Stomach (tissue), 9 donors: ENCODE measurements around the gene ZFPM1. TPM values are rescaled to one million over a fixed set of nuclear protein-coding genes. Genes with fewer than 3 reads are reported as not detected.

Source experiments
- DNase-seq, 2 donors: peaks; one replicate each; pipeline versions ENCODE4 v3.0.0 to v3.0.0-alpha.2; 2013 to 2019
- H3K27ac ChIP-seq, 5 donors: fragments of 200-600 bp in 4 of 5; sonication (generic) in 4 of 5; one replicate each; pipeline ENCODE4 v1.5.1; 2013 to 2019; ENCODE audit warnings: mild to moderate bottlenecking in 1 of 5, moderate library complexity in 1 of 5
- H3K27me3 ChIP-seq, 3 donors: fragments of 200-600 bp; sonication (generic); one replicate each; pipeline ENCODE4 v1.5.1; 2017 to 2019; ENCODE audit warnings: mixed run types in 1 of 3
- H3K36me3 ChIP-seq, 4 donors: fragments of 200-600 bp; sonication (generic); 1 replicate in 3 of 4; 2 replicates in 1 of 4; pipeline ENCODE4 v1.5.1; 2016 to 2019
- H3K4me1 ChIP-seq, 4 donors: fragments of 200-600 bp; sonication (generic); one replicate each; pipeline ENCODE4 v1.5.1; 2016 to 2019
- H3K4me3 ChIP-seq, 4 donors: fragments of 200-600 bp; sonication (generic) in 3 of 4; one replicate each; pipeline ENCODE4 v1.5.1; 2016 to 2019; ENCODE audit warnings: mild to moderate bottlenecking in 1 of 4
- H3K9me3 ChIP-seq, 4 donors: fragments of 200-600 bp; sonication (generic); one replicate each; pipeline ENCODE4 v1.5.1; 2016 to 2019
- EP300 ChIP-seq: sonication (generic); formaldehyde crosslinking; IDR thresholded peaks from one replicate; pipeline ENCODE4 v1.6.1; 2017; ENCODE audit warnings: antibody characterized with exemption
- POLR2A ChIP-seq, 4 donors: fragments of 450-650 bp; IDR thresholded peaks; one replicate each; pipeline ENCODE4 v1.6.1; 2016; ENCODE audit warnings: antibody characterized with exemption in 4 of 4, control low read depth in 2 of 4, mild to moderate bottlenecking in 1 of 4, moderate library complexity in 1 of 4
- POLR2AphosphoS5 ChIP-seq, 3 donors: sonication (generic); formaldehyde crosslinking; IDR thresholded peaks; one replicate each; pipeline ENCODE4 v1.6.1; 2016; ENCODE audit warnings: antibody characterized with exemption in 3 of 3
- WGBS, 5 donors: extraction: QIAGEN DNeasy Blood & Tissue Kit in 3 of 5; methylation state at CpG; one replicate each; pipeline versions ENCODE4 v1.1.5 to v1.1.7; 2013 to 2018; 5-methylcytosine and 5-hydroxymethylcytosine counted together
- intact Hi-C: fragments of 100-400 bp; cut with DNase I; formaldehyde crosslinking; loops from one replicate; pipeline ENCODE4 v1.15.1; 2023; ENCODE audit warnings: low total_unique reads
- polyA plus RNA-seq, 3 donors: library from polyadenylated mRNA; stranded (reverse); fragments of 200-250 nt; gene quantifications; one replicate each; pipeline ENCODE4 v1.2.3, GENCODE V29; 2013
- total RNA-seq, 5 donors: library from RNA; depleted of rRNA; stranded (reverse); fragments of >200 nt; gene quantifications; one replicate each; pipeline versions ENCODE4 v1.1.0 to v1.2.3, GENCODE V29; 2014 to 2016
- TF ChIP-seq, protein P1 (sequence below), 7 experiments: fragments of 450-650 bp in 4 of 7; fragments of 200-600 bp in 3 of 7; sonication (generic) in 3 of 7; IDR thresholded peaks; one replicate each; pipeline ENCODE4 v1.5.1; 2016 to 2019; ENCODE audit warnings: antibody characterized with exemption in 7 of 7, control low read depth in 2 of 7, mild to moderate bottlenecking in 1 of 7
- donor health status: healthy with polysubstance abuse.
- donor health status: Bipolar disorder and iron deficiency.
- donor health status: healthy.

ZFPM1 gene
- total and polyA plus RNA-seq, 8 donors: 3.9 to 85.7 (median 12.9) TPM

GRCh38 chr16:88432753-88433152 is 20.3 kb upstream of the ZFPM1 start:
- DNase-seq: no peak
- no peak overlapping the region for H3K4me3 ChIP-seq
- intact Hi-C loops: loop anchor here (10.0 kb wide), 1 partner anchor 238 kb away; no protein-coding TSS in a partner anchor

GRCh38 chr16:88433632-88434352 is 19.3 kb upstream of the ZFPM1 start:
- intact Hi-C loops: loop anchor here (10.0 kb wide), 1 partner anchor 239 kb away; no protein-coding TSS in a partner anchor
- DNase-seq: no peak
- H3K4me1 ChIP-seq: peaks cover 15 to 33% (median 28%) of the 10 kb centered on the region in 4 donors
- peaks cover 6 to 84% (median 36%) of the 10 kb centered on the region in 3 donors for H3K27me3 ChIP-seq
- H3K36me3 ChIP-seq: no peaks in the 10 kb centered on the region
- TF ChIP-seq, protein P1, sequence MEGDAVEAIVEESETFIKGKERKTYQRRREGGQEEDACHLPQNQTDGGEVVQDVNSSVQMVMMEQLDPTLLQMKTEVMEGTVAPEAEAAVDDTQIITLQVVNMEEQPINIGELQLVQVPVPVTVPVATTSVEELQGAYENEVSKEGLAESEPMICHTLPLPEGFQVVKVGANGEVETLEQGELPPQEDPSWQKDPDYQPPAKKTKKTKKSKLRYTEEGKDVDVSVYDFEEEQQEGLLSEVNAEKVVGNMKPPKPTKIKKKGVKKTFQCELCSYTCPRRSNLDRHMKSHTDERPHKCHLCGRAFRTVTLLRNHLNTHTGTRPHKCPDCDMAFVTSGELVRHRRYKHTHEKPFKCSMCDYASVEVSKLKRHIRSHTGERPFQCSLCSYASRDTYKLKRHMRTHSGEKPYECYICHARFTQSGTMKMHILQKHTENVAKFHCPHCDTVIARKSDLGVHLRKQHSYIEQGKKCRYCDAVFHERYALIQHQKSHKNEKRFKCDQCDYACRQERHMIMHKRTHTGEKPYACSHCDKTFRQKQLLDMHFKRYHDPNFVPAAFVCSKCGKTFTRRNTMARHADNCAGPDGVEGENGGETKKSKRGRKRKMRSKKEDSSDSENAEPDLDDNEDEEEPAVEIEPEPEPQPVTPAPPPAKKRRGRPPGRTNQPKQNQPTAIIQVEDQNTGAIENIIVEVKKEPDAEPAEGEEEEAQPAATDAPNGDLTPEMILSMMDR (IDR thresholded peaks at IDR 0.05): no peak
- TF ChIP-seq EP300: no peak
- no peak for TF ChIP-seq POLR2AphosphoS5 (IDR thresholded peaks at IDR 0.05)
- no peak for TF ChIP-seq POLR2A (IDR thresholded peaks at IDR 0.05)
- 84 to 88% (median 87%) methylated on average over 14 to 25 of the region's 25 CpGs for WGBS, 5 donors
- H3K9me3 ChIP-seq: no peaks in the 10 kb centered on the region
- no peak overlapping the region for H3K27ac ChIP-seq
- H3K4me3 ChIP-seq: no peak overlapping the region

More at GRCh38 chr16:88432753-88433152, 20.3 kb upstream of the ZFPM1 start:
- no peaks in the 10 kb centered on the region for H3K9me3 ChIP-seq
- TF ChIP-seq POLR2AphosphoS5 (IDR thresholded peaks at IDR 0.05): no peak
- TF ChIP-seq, protein P1 (IDR thresholded peaks at IDR 0.05): no peak
- no peak for TF ChIP-seq EP300
- TF ChIP-seq POLR2A (IDR thresholded peaks at IDR 0.05): no peak
- 72 to 88% (median 84%) methylated on average over 3 to 9 of the region's 9 CpGs for WGBS, 5 donors
- H3K4me1 ChIP-seq: peaks cover 15 to 30% (median 28%) of the 10 kb centered on the region in 4 donors
- H3K27ac ChIP-seq: no peak overlapping the region
- peaks cover 6 to 85% (median 38%) of the 10 kb centered on the region in 3 donors for H3K27me3 ChIP-seq
- H3K36me3 ChIP-seq: no peaks in the 10 kb centered on the region

- H3K9me3 ChIP-seq: no peaks in the 10 kb centered on the region
- H3K36me3 ChIP-seq: no peaks in the 10 kb centered on the region
- TF ChIP-seq EP300: no peak
- intact Hi-C loops: loop anchor here (10.0 kb wide), 1 partner anchor 240 kb away; no protein-coding TSS in a partner anchor
- H3K27me3 ChIP-seq: peaks cover 6 to 78% (median 31%) of the 10 kb centered on the region in 3 donors
- no peak overlapping the region for H3K4me3 ChIP-seq
- 85 to 96% (median 86%) methylated on average over 4 to 10 of the region's 10 CpGs for WGBS, 5 donors
- DNase-seq: no peak
- peaks cover 15 to 33% (median 28%) of the 10 kb centered on the region in 4 donors for H3K4me1 ChIP-seq
- no peak overlapping the region for H3K27ac ChIP-seq
These were observed 18.8 kb upstream of the ZFPM1 start for GRCh38 chr16:88434353-88434690.

GRCh38 chr16:88434746-88435145 is 18.3 kb upstream of the ZFPM1 start:
- no peak for TF ChIP-seq POLR2AphosphoS5 (IDR thresholded peaks at IDR 0.05)
- no peak for TF ChIP-seq EP300
- intact Hi-C loops: loop anchor here (10.0 kb wide), 1 partner anchor 240 kb away; no protein-coding TSS in a partner anchor
- WGBS, 5 donors: 75 to 95% (median 79%) methylated on average over 7 to 18 of the region's 18 CpGs
- no peak overlapping the region for H3K27ac ChIP-seq
- no peak overlapping the region for H3K4me3 ChIP-seq
- peaks cover 15 to 30% (median 24%) of the 10 kb centered on the region in 4 donors for H3K4me1 ChIP-seq
- DNase-seq: no peak
- no peaks in the 10 kb centered on the region for H3K9me3 ChIP-seq
- peaks cover 6 to 74% (median 27%) of the 10 kb centered on the region in 3 donors for H3K27me3 ChIP-seq
- no peaks in the 10 kb centered on the region for H3K36me3 ChIP-seq

- H3K9me3 ChIP-seq: no peaks in the 10 kb centered on the region
- H3K4me3 ChIP-seq: no peak overlapping the region
- TF ChIP-seq, protein P1 (IDR thresholded peaks at IDR 0.05): no peak
- no peak for TF ChIP-seq POLR2A (IDR thresholded peaks at IDR 0.05)
- no peak for TF ChIP-seq POLR2AphosphoS5 (IDR thresholded peaks at IDR 0.05)
- TF ChIP-seq EP300: no peak
- peaks cover 7 to 20% (median 15%) of the 10 kb centered on the region in 4 donors for H3K4me1 ChIP-seq
- no peak overlapping the region for H3K27ac ChIP-seq
- H3K27me3 ChIP-seq: peaks cover 0 to 66% (median 17%) of the 10 kb centered on the region in 3 donors
- no peak for DNase-seq
- WGBS, 5 donors: 83 to 85% (median 83%) methylated on average over 35 to 36 of the region's 36 CpGs
- intact Hi-C loops: loop anchor here (10.0 kb wide), 1 partner anchor 241 kb away; no protein-coding TSS in a partner anchor
- no peaks in the 10 kb centered on the region for H3K36me3 ChIP-seq
These were observed 17.4 kb upstream of the ZFPM1 start for GRCh38 chr16:88435437-88436355.
